K562 treated with DMSO at 1 percent for 12 hours (cell line): ENCODE data around the gene EHHADH. TPM values are rescaled to one million over a fixed set of nuclear protein-coding genes. Genes with fewer than 3 reads are reported as not detected.

ENCODE experiments used
- total RNA-seq: library from RNA; unstranded; fragments of 300-600 nt; gene quantifications from 2 replicates; pipeline ENCODE4 v1.2.3, GENCODE V29; 2022; ENCODE audit not compliant: insufficient read depth

The EHHADH gene
- total RNA-seq = 1.4 and 5.4 TPM in 2 replicates

GRCh38 chr3:185253645-185254410, at the start of gene EHHADH:
EHHADH (minus strand) TSS chr3:185254049; CDS start chr3:185254022, 27 bp downstream.

GRCh38 chr3:185152410-185153170, 101.3 kb downstream of the EHHADH start, which contains the start of gene C3orf70:
C3orf70 (minus strand) TSS chr3:185153060; CDS start chr3:185152823, 237 bp downstream.

Other genes with a start within 250 kb of the EHHADH start
- gene C3orf70, start 101.0 kb downstream of the EHHADH start, total RNA-seq = not detected in 2 replicates
- 0.24 and 0.44 TPM in 2 replicates for gene MAP3K13, start 109.1 kb upstream of the EHHADH start, total RNA-seq
- gene TMEM41A, start 245.0 kb upstream of the EHHADH start, total RNA-seq = 17.1 and 29.9 TPM in 2 replicates